ENCODE measurements around the gene DGKI. TPM values are rescaled to one million over a fixed set of nuclear protein-coding genes. Genes with fewer than 3 reads are reported as not detected.

Gene DGKI
- total RNA-seq, 3 donors from 2014 or later (not counting 1 experiment from before 2014, with no cell fraction given): 0.53 TPM; not detected in 2

DNA sequence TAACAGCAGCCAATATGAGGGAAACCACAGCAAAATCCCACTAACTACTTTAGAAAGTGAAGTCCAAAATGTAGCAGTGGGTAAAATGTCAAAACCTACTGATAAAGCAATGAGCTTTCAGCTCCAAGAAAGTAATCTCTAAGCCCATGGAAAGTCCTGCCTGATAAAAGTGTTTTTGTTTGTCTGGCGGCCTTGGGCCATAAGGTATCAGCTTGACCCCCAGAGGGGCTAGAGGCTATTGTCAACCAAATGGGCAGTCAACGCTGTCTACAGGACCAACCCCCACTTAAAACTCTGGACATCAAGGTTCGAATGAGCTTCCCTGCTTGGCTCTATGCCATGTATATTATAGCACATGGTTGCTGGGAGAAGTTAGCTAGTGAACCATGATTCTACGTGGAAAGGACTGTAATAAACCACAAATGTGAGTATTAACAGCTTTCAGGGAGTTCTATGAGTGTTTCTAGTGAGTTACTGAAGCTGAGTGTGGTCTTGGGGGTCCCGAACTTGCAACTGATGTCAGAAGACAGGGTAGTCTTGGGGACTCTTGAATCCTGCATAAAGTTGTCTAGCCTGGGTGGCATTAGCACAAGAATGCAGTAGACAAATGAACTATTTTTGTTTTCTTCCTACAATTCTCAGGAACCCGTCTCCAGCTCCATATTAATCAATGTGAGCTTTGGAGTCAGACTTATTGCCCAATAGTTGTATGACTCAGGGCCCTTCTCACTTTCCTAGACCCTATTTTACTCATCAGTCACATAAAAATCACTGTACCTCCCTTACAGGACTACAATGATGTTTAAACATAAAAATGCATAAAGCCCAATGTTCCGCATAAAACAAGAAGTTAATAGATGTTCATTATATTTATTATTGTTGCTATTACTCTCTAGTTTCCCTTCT, 164.9 kb downstream of the DGKI start:
- H3K27ac ChIP-seq (ENCODE audit: low read length): no peak overlapping the region
- no peak for TF ChIP-seq CTCF (IDR thresholded peaks at IDR 0.05)
- H3K27me3 ChIP-seq (ENCODE audit: control insufficient read depth, insufficient read depth, low read length): no peaks in the 10 kb centered on the region
- no peaks in the 10 kb centered on the region for H3K4me1 Mint-ChIP-seq
- 77% methylated on average over 6 of the region's 7 CpGs for WGBS (ENCODE audit: insufficient coverage)
- intact Hi-C loops (cut with micrococcal nuclease): no loop called here
- peaks cover 0 to 12% of the 10 kb centered on the region in 2 donors for H3K27me3 Mint-ChIP-seq (ENCODE audit: low read depth in 2 of 2)
- H3K36me3 ChIP-seq (ENCODE audit: control insufficient read depth, insufficient read depth, low read length): no peaks in the 10 kb centered on the region
- no peaks in the 10 kb centered on the region for H3K36me3 Mint-ChIP-seq
- no peak overlapping the region for H3K4me3 Mint-ChIP-seq
- H3K9me3 ChIP-seq (ENCODE audit: control insufficient read depth, insufficient read depth, low read length): no peaks in the 10 kb centered on the region
- H3K4me3 ChIP-seq (ENCODE audit: low read length): no peak overlapping the region
- ATAC-seq: no peak
- no peak overlapping the region for H3K27ac Mint-ChIP-seq
- no peak for DNase-seq
- no peaks in the 10 kb centered on the region for H3K9me3 Mint-ChIP-seq
- H3K4me1 ChIP-seq (ENCODE audit: control insufficient read depth, insufficient read depth, low read length): no peaks in the 10 kb centered on the region

- H3K9me3 ChIP-seq (ENCODE audit: control insufficient read depth, insufficient read depth, low read length): no peaks in the 10 kb centered on the region
- intact Hi-C loops (cut with micrococcal nuclease): no loop called here
- H3K27me3 ChIP-seq (ENCODE audit: control insufficient read depth, insufficient read depth, low read length): no peaks in the 10 kb centered on the region
- Mint-ChIP-seq H3K4me3 (no peak overlapping the region), H3K27ac (no peak overlapping the region), H3K4me1 (no peaks in the 10 kb centered on the region), H3K27me3 (ENCODE audit: low read depth in 2 of 2) (peaks cover 0 to 16% of the 10 kb centered on the region in 2 donors), H3K36me3 (no peaks in the 10 kb centered on the region), H3K9me3 (no peaks in the 10 kb centered on the region)
- no peak for DNase-seq
- WGBS (ENCODE audit: insufficient coverage): 57% methylated on average over 11 of the region's 11 CpGs
- H3K27ac ChIP-seq (ENCODE audit: low read length): no peak overlapping the region
- no peak overlapping the region for H3K4me3 ChIP-seq (ENCODE audit: low read length)
- H3K4me1 ChIP-seq (ENCODE audit: control insufficient read depth, insufficient read depth, low read length): no peaks in the 10 kb centered on the region
- H3K36me3 ChIP-seq (ENCODE audit: control insufficient read depth, insufficient read depth, low read length): no peaks in the 10 kb centered on the region
- no peak for ATAC-seq
- no peak for TF ChIP-seq CTCF (IDR thresholded peaks at IDR 0.05)
Observed at GRCh38 chr7:137674551-137675409, 172.0 kb downstream of the DGKI start.

DNA sequence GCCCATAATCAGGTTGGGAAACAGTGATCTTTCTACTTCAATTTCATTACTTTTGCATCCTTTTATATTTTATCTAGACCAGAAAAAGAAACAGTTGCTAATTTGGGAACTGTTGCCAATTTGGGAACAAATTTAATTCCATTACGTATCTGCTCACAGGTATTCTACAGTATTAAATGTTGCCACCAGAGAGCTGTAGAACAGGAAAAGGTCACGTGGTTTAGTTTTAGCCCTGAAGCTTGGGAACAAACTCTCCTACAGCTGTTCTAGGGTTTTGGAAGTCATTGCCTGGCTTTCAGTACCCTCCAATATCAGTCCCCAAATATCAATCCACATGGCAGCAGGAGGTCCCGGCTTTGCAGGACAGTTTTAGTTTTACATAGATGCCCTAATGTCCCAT, 172.7 kb downstream of the DGKI start:
- no peaks in the 10 kb centered on the region for H3K9me3 ChIP-seq (ENCODE audit: control insufficient read depth, insufficient read depth, low read length)
- no peak overlapping the region for H3K27ac ChIP-seq (ENCODE audit: low read length)
- no peak overlapping the region for H3K4me3 ChIP-seq (ENCODE audit: low read length)
- no peak for TF ChIP-seq CTCF (IDR thresholded peaks at IDR 0.05)
- peaks cover 0 to 16% of the 10 kb centered on the region in 2 donors for H3K27me3 Mint-ChIP-seq (ENCODE audit: low read depth in 2 of 2)
- no peaks in the 10 kb centered on the region for H3K4me1 Mint-ChIP-seq
- no peak overlapping the region for H3K27ac Mint-ChIP-seq
- DNase-seq (no peak), ATAC-seq (no peak)
- 83% methylated on average over 3 of the region's 3 CpGs for WGBS (ENCODE audit: insufficient coverage)
- no peaks in the 10 kb centered on the region for H3K27me3 ChIP-seq (ENCODE audit: control insufficient read depth, insufficient read depth, low read length)
- intact Hi-C loops (cut with micrococcal nuclease): no loop called here
- no peaks in the 10 kb centered on the region for H3K36me3 ChIP-seq (ENCODE audit: control insufficient read depth, insufficient read depth, low read length)
- H3K4me1 ChIP-seq (ENCODE audit: control insufficient read depth, insufficient read depth, low read length): no peaks in the 10 kb centered on the region
- H3K36me3 Mint-ChIP-seq: no peaks in the 10 kb centered on the region
- H3K9me3 Mint-ChIP-seq: no peaks in the 10 kb centered on the region
- H3K4me3 Mint-ChIP-seq: no peak overlapping the region

All from natural killer cell (primary cell).